Measurements from ENCODE around the gene CCDC138. TPM values are rescaled to one million over a fixed set of nuclear protein-coding genes. Genes with fewer than 3 reads are reported as not detected.

Gene CCDC138
- total and polyA plus RNA-seq, 8 donors = 3.8 to 22.6 (median 18.8) TPM

DNA sequence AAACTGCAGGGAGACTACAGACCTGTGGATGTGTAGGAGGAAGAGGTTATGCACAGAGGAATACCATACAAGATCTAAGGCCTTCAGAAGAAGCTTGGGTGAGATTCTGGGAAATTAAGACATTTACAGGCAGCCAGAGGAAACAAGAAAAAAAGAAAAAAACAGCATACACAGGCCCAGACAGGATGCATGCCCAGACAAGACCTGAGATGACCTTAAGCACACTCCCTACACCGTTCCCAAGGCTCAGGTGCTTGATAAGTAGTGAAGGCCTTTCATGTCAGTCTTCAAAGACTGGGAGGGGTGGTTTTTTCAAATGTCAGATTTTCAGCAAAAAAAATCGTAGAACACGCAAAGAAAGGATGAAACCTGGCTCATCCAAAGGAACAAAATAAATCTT, 83.0 kb downstream of the CCDC138 start:
- ATAC-seq = no peak
- Histone ChIP-seq H3K27me3 (no peaks in the 10 kb centered on the region), H3K9me3 (peaks cover 0 to 21% of the 10 kb centered on the region in 2 donors), H3K4me1 (no peaks in the 10 kb centered on the region), H3K27ac (no peak overlapping the region), H3K36me3 (no peaks in the 10 kb centered on the region), H3K4me3 (no peak overlapping the region)
- TF ChIP-seq CTCF (IDR thresholded peaks at IDR 0.05) = no peak
- no peak for DNase-seq
- intact Hi-C loops (cut with DNase I) = no loop called here

DNA sequence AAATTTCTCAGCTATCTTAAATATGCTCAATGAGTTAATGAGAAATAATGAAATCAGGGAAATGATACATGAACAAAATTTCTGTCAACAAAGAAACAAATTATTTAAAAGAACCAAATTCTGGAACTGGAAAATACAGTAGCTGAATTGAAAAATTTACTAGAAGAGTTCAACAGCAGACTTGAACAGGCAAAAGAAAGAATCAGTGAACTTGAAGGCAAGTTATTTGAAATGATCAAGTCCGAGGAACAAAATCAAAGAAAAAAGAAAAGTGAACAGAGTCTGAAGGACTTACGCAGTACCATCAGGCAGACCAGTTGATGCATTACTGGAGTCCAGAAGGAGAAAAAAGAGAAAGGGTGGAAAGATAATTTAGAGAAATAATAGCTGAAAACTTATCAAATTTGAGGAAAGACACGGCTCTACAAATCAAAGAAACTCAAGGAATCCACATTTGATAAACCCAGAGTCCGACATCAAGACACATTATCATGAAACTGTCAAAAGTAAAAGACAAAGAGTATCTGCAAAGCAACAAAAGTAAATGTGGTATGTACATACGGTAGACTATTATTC, 83.6 kb downstream of the CCDC138 start:
- Histone ChIP-seq H3K4me3 (no peak overlapping the region), H3K27ac (no peak overlapping the region), H3K27me3 (no peaks in the 10 kb centered on the region), H3K36me3 (no peaks in the 10 kb centered on the region), H3K4me1 (no peaks in the 10 kb centered on the region), H3K9me3 (peaks cover 0 to 21% of the 10 kb centered on the region in 2 donors)
- ATAC-seq (no peak), DNase-seq (no peak)
- intact Hi-C loops (cut with DNase I) = no loop called here
- no peak for TF ChIP-seq CTCF (IDR thresholded peaks at IDR 0.05)

DNA sequence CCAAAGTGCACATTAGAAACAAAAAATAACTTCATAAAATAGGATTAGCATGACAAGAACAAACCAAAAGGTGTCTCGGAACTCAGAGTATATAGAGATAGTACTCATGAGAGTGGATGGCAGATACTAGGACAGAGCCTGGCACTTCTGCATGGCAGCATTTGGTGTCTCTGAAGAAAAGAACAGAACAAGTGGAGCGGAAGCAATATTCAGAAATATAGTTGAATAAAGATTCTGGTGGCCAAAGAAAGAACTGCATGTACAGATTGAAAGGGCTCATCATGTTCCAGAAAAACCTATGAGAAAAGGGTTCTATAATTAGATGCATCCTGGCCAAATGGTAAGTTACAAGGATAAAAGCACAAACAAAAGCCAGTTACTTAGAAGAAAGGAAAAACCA, 90.9 kb downstream of the CCDC138 start:
- Histone ChIP-seq H3K27me3 (no peaks in the 10 kb centered on the region), H3K4me1 (no peaks in the 10 kb centered on the region), H3K27ac (no peak overlapping the region), H3K36me3 (no peaks in the 10 kb centered on the region), H3K4me3 (no peak overlapping the region), H3K9me3 (peaks cover 0 to 17% of the 10 kb centered on the region in 2 donors)
- intact Hi-C loops (cut with DNase I) = no loop called here
- ATAC-seq (no peak), DNase-seq (no peak)
- TF ChIP-seq CTCF (IDR thresholded peaks at IDR 0.05) = no peak

DNA sequence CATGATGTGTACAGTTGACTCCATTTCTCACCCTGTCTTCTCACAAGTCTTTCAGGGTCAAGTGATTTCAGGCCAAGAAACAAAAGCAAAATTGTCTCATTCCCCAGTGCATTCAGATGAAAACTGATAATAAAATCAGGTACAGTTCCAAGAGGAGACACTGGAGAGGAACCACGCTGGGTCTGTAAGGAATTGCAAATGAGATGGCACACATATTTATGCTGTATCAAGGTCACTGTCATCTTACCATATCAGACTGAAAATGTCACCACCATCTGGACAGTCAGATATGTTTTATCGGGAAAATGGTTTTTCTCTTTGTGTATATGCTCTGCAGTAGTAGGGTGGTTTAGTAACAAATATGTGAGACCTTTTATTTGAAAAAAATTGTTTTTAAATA, 91.7 kb downstream of the CCDC138 start:
- ATAC-seq = no peak
- Histone ChIP-seq H3K27ac (no peak overlapping the region), H3K4me1 (no peaks in the 10 kb centered on the region), H3K27me3 (no peaks in the 10 kb centered on the region), H3K9me3 (peaks cover 0 to 19% of the 10 kb centered on the region in 2 donors), H3K36me3 (no peaks in the 10 kb centered on the region), H3K4me3 (no peak overlapping the region)
- intact Hi-C loops (cut with DNase I) = no loop called here
- DNase-seq = no peak
- no peak for TF ChIP-seq CTCF (IDR thresholded peaks at IDR 0.05)

GRCh38 chr2:108884619-108885018, 98.0 kb downstream of the CCDC138 start:
- H3K9me3 ChIP-seq = peaks cover 0 to 30% of the 10 kb centered on the region in 2 donors
- TF ChIP-seq CTCF (IDR thresholded peaks at IDR 0.05) = no peak
- ATAC-seq = peak; percentile 94
- DNase-seq = peak in 3 of 4 donors; percentile 15 to 43 (median 25)
- H3K4me1 ChIP-seq = no peaks in the 10 kb centered on the region
- H3K27ac ChIP-seq = no peak overlapping the region
- no peak overlapping the region for H3K4me3 ChIP-seq
- no peaks in the 10 kb centered on the region for H3K36me3 ChIP-seq
- intact Hi-C loops (cut with DNase I) = no loop called here
- no peaks in the 10 kb centered on the region for H3K27me3 ChIP-seq
